T follicular helper cell (primary cell): ENCODE data around the gene WHAMM.
"Not testable (repeated sequence)": the region's sequence is repeated elsewhere in the genome, so short reads cannot be mapped to it uniquely, and the experiment has no call there.

Source experiments
- DNase-seq: peaks from one replicate; pipeline ENCODE4 v3.0.0-alpha.2; 2020; ENCODE audit warnings: low read depth
- total RNA-seq, 2 experiments: gene quantifications; one replicate each; lab custom pipeline; 2026; lab: John Stamatoyannopoulos, UW

Gene WHAMM
- total RNA-seq: 26.5 to 77.8 reads per million in 2 experiments

- DNase-seq: peak; percentile 94
These were observed at the start of gene WHAMM for GRCh38 chr15:82809308-82810060. WHAMM (plus strand) TSS chr15:82809628; CDS start chr15:82809727, 99 bp downstream.

- no peak for DNase-seq
These were observed 45.9 kb upstream of the WHAMM start for GRCh38 chr15:82763361-82764116.

- no peak for DNase-seq
These were observed 45.3 kb upstream of the WHAMM start for GRCh38 chr15:82764117-82764490.

GRCh38 chr15:82764740-82765139 is 44.7 kb upstream of the WHAMM start:
- no peak for DNase-seq

- DNase-seq: not testable (repeated sequence)
These were observed 43.2 kb upstream of the WHAMM start for GRCh38 chr15:82766201-82766600.

- no peak for DNase-seq
These were observed 42.1 kb upstream of the WHAMM start for GRCh38 chr15:82767163-82767829.

- no peak for DNase-seq
These were observed 40.9 kb upstream of the WHAMM start for GRCh38 chr15:82768414-82769054.

- no peak for DNase-seq
These were observed 37.4 kb upstream of the WHAMM start for GRCh38 chr15:82771789-82772607.

- no peak for DNase-seq
These were observed 34.9 kb upstream of the WHAMM start for GRCh38 chr15:82774496-82774895.

- no peak for DNase-seq
These were observed 30.7 kb upstream of the WHAMM start for GRCh38 chr15:82778755-82779154.

GRCh38 chr15:82781349-82781748 is 28.1 kb upstream of the WHAMM start:
- no peak for DNase-seq

- no peak for DNase-seq
These were observed 20.9 kb upstream of the WHAMM start for GRCh38 chr15:82788496-82788895.

- DNase-seq: no peak
These were observed 19.9 kb upstream of the WHAMM start for GRCh38 chr15:82789491-82789890.

GRCh38 chr15:82790321-82790720 is 19.1 kb upstream of the WHAMM start:
- no peak for DNase-seq

GRCh38 chr15:82792068-82792467 is 17.4 kb upstream of the WHAMM start:
- no peak for DNase-seq

- no peak for DNase-seq
These were observed 15.7 kb upstream of the WHAMM start for GRCh38 chr15:82793737-82794136.

- DNase-seq: no peak
These were observed 11.3 kb upstream of the WHAMM start for GRCh38 chr15:82798104-82798503.

- DNase-seq: no peak
These were observed 10.8 kb upstream of the WHAMM start for GRCh38 chr15:82798531-82799166.

GRCh38 chr15:82799183-82799841 is 10.1 kb upstream of the WHAMM start:
- DNase-seq: no peak

- no peak for DNase-seq
These were observed 6.9 kb upstream of the WHAMM start for GRCh38 chr15:82802497-82802896.
